ENCODE data around the gene SERPINA5.

The SERPINA5 gene

DNA sequence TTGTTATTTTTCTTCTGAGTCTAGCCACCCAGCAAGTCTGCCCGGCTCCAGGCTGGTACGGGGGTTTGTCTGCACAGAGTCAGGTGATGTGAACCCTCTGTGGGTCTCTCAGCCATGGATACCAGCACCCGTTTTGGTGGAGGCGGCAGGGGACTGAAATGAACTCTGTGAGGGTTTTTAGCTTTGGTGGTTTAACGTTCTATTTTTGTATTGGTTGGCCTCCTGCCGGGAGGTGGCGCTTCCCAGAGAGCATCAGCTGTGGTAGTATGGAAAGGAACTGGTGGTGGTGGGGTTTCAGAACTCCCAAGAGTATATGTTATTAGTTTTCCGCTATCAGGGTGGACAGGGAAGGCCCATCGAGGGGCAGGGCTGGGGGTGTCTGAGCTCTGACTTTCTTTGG, 25.2 kb upstream of the SERPINA5 start:
- DNase-seq (ENCODE audit: low read depth) = no peak
- no peak for TF ChIP-seq CTCF (IDR thresholded peaks at IDR 0.05; ENCODE audit: insufficient read depth, low read depth, low read length, missing control alignments)

GRCh38 chr14:94557327-94557726, 23.9 kb upstream of the SERPINA5 start:
- no peak for DNase-seq (ENCODE audit: low read depth)
- no peak overlapping the region for H3K4me3 ChIP-seq (ENCODE audit: low read depth, low read length)
- TF ChIP-seq CTCF (IDR thresholded peaks at IDR 0.05; ENCODE audit: insufficient read depth, low read depth, low read length, missing control alignments) = no peak

More for the DNA sequence above, 25.2 kb upstream of the SERPINA5 start:
- no peak overlapping the region for H3K4me3 ChIP-seq (ENCODE audit: low read depth, low read length)

DNA sequence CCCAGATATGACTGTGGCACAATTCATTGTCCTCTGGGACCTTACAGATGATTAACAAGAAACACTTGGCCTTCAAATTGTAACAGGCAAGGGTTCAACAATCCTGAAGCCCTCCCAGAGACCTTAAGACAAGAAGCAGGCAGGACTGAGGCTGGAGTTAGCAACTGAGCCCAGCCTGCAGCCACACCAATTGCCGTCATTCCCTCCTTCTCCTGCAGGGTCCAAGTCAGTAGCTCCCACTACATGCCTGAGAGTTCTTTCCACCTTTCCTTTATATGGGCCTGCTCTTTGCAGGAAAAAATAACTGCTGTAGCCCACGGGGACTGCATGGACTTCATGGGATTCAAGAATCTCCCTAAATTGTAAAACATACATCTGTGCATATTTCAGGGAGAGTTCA, 22.4 kb upstream of the SERPINA5 start:
- TF ChIP-seq CTCF (IDR thresholded peaks at IDR 0.05; ENCODE audit: insufficient read depth, low read depth, low read length, missing control alignments) = no peak
- DNase-seq (ENCODE audit: low read depth) = no peak
- no peak overlapping the region for H3K4me3 ChIP-seq (ENCODE audit: low read depth, low read length)

DNA sequence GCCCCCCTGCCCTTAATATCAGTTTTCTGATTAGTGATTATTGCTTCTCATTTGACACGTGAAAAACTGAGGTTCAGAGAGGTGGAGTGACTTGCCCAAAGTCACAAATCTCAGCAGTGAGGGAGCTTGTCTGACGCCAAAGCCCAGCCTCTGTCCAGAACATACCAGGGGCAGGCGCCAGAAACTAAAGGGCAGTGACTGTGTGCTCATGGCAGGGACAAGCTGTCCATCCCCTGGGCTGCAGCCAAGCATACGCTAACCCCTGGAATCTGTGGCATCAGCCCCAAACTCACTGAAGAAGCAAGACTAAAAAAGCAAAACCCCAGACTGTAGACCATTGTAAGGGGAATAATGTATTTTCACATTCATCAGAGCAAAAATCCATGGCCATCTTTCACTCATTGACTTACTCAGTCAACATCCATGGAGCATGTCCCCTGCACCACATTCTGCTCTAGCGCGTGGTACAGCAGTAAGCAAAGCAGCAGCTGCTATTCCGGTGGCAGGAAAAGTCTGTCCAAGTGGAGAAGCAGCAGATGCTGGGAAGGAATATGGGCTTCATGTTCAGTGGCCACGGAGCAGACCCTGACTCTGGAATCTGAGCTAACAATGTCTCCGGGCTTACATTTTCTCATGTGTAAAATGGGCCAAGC, 21.5 kb upstream of the SERPINA5 start:
- DNase-seq (ENCODE audit: low read depth) = no peak
- TF ChIP-seq CTCF (IDR thresholded peaks at IDR 0.05; ENCODE audit: insufficient read depth, low read depth, low read length, missing control alignments) = no peak
- no peak overlapping the region for H3K4me3 ChIP-seq (ENCODE audit: low read depth, low read length)

- no peak overlapping the region for H3K4me3 ChIP-seq (ENCODE audit: low read depth, low read length)
- TF ChIP-seq CTCF (IDR thresholded peaks at IDR 0.05; ENCODE audit: insufficient read depth, low read depth, low read length, missing control alignments) = no peak
- DNase-seq (ENCODE audit: low read depth) = no peak
Measured at GRCh38 chr14:94560291-94560665, 20.9 kb upstream of the SERPINA5 start.

DNA sequence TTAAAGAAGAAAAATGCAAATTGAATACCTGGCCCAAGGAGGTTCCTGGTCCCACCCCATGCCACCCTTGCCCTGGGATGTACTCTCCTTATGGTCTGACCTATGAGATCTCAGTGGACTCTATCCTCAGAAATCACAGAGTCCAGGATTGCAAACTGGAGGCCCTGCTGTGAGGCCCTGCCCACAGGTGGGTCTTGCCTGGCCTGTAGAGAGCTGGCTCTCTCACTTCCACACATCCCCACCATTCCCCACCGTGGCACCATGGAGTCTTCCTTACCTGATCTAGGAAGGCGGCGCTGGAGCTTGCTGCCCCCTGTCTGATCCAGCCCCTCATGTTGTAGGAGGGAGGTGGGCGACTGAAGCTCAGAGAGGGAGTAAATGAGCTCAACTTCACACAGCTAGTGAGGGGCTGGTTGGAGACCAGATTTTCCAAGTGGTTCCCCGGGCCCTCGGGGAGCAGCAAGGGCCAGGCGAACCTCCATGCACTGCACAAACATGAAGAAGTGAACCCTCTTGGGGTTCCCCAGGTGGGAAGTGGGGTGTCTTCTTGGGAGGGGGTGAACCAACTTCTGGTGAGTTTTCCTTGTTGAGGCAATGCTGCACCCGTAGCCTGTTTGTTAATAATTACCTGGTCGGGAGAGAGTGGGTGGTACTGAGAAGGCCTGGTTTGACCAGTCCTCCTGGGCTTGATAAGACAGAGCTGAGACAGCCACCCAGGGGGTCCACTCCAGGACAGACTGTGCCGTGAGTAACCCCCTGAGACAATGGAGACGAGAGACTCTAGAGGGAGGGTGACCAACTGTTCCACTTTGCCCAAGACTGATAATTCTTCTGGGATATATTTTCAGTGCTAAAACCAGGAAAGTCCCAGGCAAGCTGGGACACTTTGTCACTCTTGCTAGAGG, 20.2 kb upstream of the SERPINA5 start, which contains the start of gene SERPINA4:
SERPINA4 (plus strand) TSS at position 692 of the 905 bp plus-strand sequence. CDS start 2,041 bp downstream, outside the sequence.
- TF ChIP-seq CTCF (IDR thresholded peaks at IDR 0.05; ENCODE audit: insufficient read depth, low read depth, low read length, missing control alignments) = no peak
- no peak within 1 kb of the TSS for H3K4me3 ChIP-seq (ENCODE audit: low read depth, low read length)
- no peak for DNase-seq (ENCODE audit: low read depth)

All from GM12865 (cell line).